Left ventricle myocardium superior (tissue), 1 donor: ENCODE results near the gene ABCE1. TPM values are rescaled to one million over a fixed set of nuclear protein-coding genes. Genes with fewer than 3 reads are reported as not detected.
A peak's percentile ranks its signal among the peaks of the same experiment; 100 is the strongest.

Experiments used
- ATAC-seq: fragments of 200-7000 bp; cut with Tn5 transposase; one replicate; pipeline ENCODE4 v1.9.1; 2020; ENCODE audit warnings: mild to moderate bottlenecking, moderate library complexity
- DNase-seq: peaks from one replicate; pipeline ENCODE4 v3.0.0-alpha.2; 2020
- intact Hi-C: fragments of 100-400 bp; cut with micrococcal nuclease; formaldehyde crosslinking; loops from one replicate; pipeline ENCODE4 v1.11.0; 2022
- total RNA-seq: library from RNA; stranded (reverse); fragmentation: NEBNext Ultra II Directional; extraction: Animal tissue kit (Norgen Biotek cat#: 25700); gene quantifications from one replicate; pipeline ENCODE4 v1.2.1, GENCODE V29; 2021
- donor health status: DM: no; HTN: yes; CAD: no; lungs with severe emphysema.

ABCE1 gene
- total RNA-seq, 1 donor from 2014 or later, result 29.5 TPM

DNA sequence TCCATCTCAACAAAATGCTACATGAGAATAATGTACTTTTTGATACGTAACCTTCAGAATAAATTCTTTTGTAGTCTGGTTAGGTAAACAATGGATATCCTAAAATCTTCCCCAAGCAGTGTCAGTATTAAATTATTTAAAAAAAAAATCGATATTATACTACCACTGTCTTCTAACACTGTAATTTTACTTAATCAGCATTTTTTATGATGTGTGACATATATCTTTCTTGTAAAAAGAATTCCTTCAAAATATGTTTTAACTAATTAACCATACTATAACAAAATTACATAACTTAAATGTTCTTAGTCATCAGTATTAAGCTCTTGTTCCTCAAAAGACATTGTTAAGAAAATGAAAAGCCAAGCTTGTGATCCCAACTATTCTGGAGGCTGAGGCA lies 69.8 kb downstream of the ABCE1 start:
- ATAC-seq (no peak), DNase-seq (no peak)
- intact Hi-C loops, result no loop called here

DNA sequence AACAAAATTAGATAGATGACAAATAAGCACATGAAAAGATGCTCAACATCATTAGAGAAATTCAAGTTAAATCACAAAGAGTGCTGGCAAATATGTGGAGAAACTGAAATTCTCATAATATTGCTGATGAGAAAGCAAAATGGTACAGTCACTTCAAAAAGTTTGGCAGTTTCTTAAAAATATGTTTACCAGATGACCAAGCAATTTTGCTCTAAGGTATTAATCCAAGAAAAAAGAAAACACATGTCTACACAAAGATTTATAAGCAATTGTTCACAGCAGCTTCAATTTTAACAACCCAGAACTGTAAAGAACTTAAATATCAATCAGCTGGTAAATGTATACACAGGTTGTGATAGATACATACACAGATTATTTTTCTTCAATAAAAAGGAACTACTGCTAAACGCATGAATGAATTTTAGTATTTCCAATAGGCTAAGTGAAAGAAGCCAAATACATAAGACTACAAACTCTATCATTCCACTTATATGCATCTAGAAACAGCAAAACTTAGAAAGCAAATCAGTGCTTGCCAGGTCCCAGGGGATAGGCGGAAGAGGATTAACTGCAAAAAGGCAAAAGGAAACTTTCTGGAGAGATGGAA lies 70.6 kb downstream of the ABCE1 start:
- ATAC-seq (no peak), DNase-seq (no peak)
- intact Hi-C loops, result no loop called here

DNA sequence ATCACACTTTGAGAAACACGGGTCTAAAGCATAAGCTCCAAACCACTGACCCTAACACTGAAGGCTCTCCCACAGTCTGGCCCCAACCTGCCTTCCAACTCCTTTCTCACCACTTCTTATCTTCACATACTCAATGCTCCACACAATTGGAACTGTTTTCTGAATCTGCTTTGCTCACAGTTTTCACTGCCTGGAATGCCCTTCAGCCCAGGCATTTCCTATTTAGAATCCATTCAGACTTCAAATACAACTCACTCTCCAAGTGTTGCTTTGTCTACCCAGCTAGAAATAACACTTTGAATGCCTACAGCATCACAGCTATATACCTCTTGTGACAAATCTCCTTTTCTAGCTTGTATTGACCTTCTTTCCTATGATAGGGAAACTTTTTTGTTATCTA lies 72.1 kb downstream of the ABCE1 start:
- intact Hi-C loops, result no loop called here
- ATAC-seq, result peak; percentile 41

DNA sequence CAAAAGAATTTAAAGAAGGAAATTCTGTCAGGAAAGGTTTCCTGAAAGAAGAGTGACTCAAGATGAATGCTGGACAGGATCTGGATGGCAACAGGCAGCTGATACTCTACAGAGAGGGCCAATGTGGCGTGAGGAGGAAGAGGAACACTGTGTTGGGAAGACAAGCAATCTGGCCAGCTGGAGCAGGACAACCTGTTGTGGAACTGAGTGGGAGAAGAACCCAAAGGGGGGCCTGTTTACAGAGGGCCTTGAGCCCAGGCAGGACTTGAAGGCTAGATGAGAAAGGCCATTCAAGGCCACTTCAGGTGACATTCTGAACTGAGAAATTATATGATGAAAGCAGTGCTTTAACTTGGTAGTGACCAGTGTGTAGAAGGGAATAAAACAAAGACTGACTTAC lies 73.8 kb downstream of the ABCE1 start:
- intact Hi-C loops, result no loop called here
- no peak for DNase-seq
- ATAC-seq, result peak; percentile 40

More for the DNA sequence above, 72.1 kb downstream of the ABCE1 start:
- no peak for DNase-seq

DNA sequence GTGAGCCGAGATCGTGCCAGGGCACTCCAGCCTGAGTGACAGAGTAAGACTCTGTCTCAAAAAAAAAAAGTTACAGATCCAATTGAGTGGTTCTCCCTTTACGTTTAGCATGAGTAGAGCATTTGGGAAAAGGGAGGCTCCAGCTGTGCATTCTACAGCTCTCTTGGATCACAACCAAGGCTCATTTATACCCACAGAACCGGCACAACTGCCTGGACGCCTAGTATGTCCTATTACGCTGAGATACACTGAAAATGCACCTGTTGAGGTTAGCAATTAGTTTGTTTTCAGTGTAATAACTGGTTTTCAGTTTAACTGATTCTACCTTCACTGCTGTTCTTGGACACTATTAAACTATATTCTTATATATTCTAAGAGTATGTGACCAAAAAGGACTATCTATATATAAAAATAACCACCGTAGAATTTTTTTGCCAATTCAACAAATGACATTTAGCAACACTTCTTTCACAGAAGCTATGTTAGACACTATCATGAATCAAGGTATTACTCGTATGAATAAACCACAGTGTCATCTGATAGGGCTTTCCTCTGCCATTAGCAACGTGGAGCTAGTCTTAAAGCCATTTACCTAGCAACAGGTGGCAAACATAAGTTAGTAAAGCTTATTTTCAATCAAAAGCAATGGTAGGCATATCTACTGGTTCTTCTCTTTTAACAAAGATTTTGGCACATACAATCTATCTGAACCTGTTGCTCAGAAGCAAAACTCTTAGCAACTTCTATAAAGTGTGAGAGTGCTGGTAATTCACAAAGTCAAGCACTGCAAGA lies 78.7 kb downstream of the ABCE1 start:
- intact Hi-C loops, result no loop called here
- no peak for ATAC-seq
- DNase-seq, result no peak

DNA sequence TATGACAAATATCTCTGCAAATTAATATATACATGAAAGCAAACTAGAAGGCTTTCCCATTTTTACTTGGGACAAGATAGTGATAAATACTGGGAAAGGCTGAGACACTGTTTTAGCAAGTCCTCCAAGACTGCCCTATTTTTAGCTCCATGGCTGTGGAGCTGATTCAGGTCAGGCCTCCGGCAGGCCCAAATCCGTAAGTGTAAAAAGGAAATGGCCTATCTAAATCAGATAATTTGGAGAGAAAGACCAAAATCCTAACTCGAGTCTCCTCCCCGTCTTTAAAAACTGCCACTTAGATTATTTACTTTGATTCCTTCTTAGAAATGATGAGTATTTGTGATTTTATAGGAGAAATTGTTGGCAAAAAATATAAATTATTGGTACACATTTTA lies 79.4 kb downstream of the ABCE1 start:
- ATAC-seq (peak; percentile 17), DNase-seq (no peak)
- intact Hi-C loops, result no loop called here

DNA sequence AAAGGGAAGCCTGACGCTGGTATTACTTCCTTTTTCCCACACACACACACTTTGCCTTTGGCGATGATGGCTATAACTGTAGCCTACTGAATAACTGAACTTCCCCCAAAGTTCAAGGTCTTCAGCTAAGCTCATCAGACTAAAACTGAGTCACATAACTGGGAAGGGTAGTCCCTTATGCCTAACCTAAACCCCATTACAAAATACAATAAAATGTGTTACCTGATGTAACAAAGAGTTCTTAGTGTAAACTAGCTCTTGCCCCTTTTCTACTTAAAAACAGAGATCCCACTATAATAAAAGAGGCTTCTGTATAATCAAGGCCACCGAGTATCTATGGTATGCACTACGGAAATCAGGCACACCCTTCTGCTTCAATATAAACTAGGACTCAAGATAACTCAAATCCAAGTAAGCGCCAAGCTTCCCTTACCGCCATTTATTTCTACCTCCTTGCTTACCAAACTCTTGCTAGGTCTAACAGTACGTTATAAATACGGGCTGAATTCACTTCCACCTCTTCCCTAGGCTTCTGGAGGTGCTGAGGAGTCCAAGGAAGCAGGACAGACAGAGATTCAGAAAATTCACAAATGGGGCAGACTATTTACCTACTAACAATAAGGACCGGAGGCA lies 79.9 kb downstream of the ABCE1 start:
- DNase-seq, result no peak
- no peak for ATAC-seq
- intact Hi-C loops, result no loop called here

DNA sequence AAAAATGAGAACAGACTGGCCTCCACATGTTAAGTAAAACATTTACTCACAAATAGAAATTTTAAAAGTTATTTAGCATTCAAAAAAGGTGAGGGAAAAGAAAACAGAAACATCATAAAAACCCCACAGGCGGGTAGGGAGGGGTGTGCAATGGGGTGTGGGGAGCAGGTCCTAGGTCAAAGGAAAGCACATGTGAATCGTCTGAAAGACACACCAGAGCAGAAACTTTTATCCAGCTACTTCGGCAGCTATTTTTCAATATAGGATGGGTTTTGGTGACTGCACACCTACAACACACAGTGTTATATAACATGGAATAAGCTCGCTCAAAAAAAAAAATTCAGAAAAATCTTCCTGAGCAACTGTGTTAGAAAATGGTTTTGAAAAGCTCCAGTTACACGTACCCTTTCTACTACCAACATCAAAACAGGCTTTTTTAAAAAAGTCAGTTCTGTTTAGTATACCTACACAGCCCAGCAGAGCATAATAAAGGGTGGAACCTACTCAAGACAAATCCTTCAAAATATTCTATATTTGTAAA lies 80.7 kb downstream of the ABCE1 start:
- intact Hi-C loops, result no loop called here
- ATAC-seq (no peak), DNase-seq (no peak)

Other genes with a start within 250 kb of the ABCE1 start
- gene ANAPC10, start 115 bp upstream of the ABCE1 start, total RNA-seq, result 12.6 TPM
- 38.9 TPM for gene OTUD4, start 82.3 kb downstream of the ABCE1 start, total RNA-seq